ENCODE data around the gene TRIM66. TPM values are rescaled to one million over a fixed set of nuclear protein-coding genes. Genes with fewer than 3 reads are reported as not detected.

TRIM66 gene
- total RNA-seq, 2 experiments from 2014 or later: 4.4 to 19.0 TPM

- Histone ChIP-seq H4K20me1 (ENCODE audit: insufficient read depth, low read length) (peaks cover 12% of the 10 kb centered on the region), H3K4me2 (ENCODE audit: low read length) (peak overlapping the region; percentile 83), H3K4me1 (ENCODE audit: insufficient read depth, low read length, poor library complexity, severe bottlenecking) (peaks cover 53% of the 10 kb centered on the region), H2AFZ (ENCODE audit: low read length) (peak overlapping the region; percentile 49; the same call in 1 of the 2 replicates), H3K4me3 (ENCODE audit: low read depth, low read length, poor library complexity, severe bottlenecking) (peak overlapping the region; percentile 88), H3K79me2 (ENCODE audit: insufficient read depth, low read depth, low read length) (peaks cover 56% of the 10 kb centered on the region), H3K9me3 (ENCODE audit: low read length) (no peaks in the 10 kb centered on the region), H3K27ac (ENCODE audit: low read depth, low read length, poor library complexity, severe bottlenecking) (peak overlapping the region; percentile 93), H3K36me3 (ENCODE audit: insufficient read depth, low read length) (peaks cover 90% of the 10 kb centered on the region), H3K9me2 (ENCODE audit: insufficient read depth, low read length) (no peaks in the 10 kb centered on the region)
- peak; percentile 98 for DNase-seq (ENCODE audit: low spot score)
- ChIA-PET CTCF (ENCODE audit: unreplicated experiment) (no interaction called here), POLR2A (interaction anchor here (1.0 to 1.5 kb wide), 3 partner anchors 11 to 275 kb away, joined by 4 to 5 read pairs (median 4); partner anchors contain the start of gene AKIP1)
- TF ChIP-seq EZH2phosphoT487 (IDR thresholded peaks at IDR 0.05; ENCODE audit: borderline replicate concordance, low read depth, low read length): no peak
- peak; percentile 42 for TF ChIP-seq CTCF (conservative IDR thresholded peaks at IDR 0.05; ENCODE audit: low read length)
- intact Hi-C loops (cut with micrococcal nuclease; ENCODE audit: unreplicated experiment): loop anchor here (2.0 to 10.0 kb wide), 4 partner anchors 124 to 1174 kb away; partner anchors contain the start of genes AKIP1, PPFIBP2 and TMEM9B
- TSS peak; percentile 97 for BruUV-seq (replicated peaks)
Observed at GRCh38 chr11:8688414-8689362, 6.2 kb upstream of the TRIM66 start.

- Histone ChIP-seq H4K20me1 (ENCODE audit: insufficient read depth, low read length) (peaks cover 12% of the 10 kb centered on the region), H3K9me3 (ENCODE audit: low read length) (no peaks in the 10 kb centered on the region), H3K4me1 (ENCODE audit: insufficient read depth, low read length, poor library complexity, severe bottlenecking) (peaks cover 59% of the 10 kb centered on the region), H3K9me2 (ENCODE audit: insufficient read depth, low read length) (no peaks in the 10 kb centered on the region), H3K36me3 (ENCODE audit: insufficient read depth, low read length) (peaks cover 77% of the 10 kb centered on the region), H2AFZ (ENCODE audit: low read length) (no peak overlapping the region), H3K4me2 (ENCODE audit: low read length) (peak overlapping the region; percentile 83), H3K79me2 (ENCODE audit: insufficient read depth, low read depth, low read length) (peaks cover 71% of the 10 kb centered on the region), H3K27ac (ENCODE audit: low read depth, low read length, poor library complexity, severe bottlenecking) (peak overlapping the region; percentile 93), H3K4me3 (ENCODE audit: low read depth, low read length, poor library complexity, severe bottlenecking) (peak overlapping the region; percentile 88)
- BruUV-seq (replicated peaks): no TSS peak
- intact Hi-C loops (cut with micrococcal nuclease; ENCODE audit: unreplicated experiment): loop anchor here (5.0 to 10.0 kb wide), 2 partner anchors 226 to 1172 kb away; partner anchors contain the start of genes AKIP1 and PPFIBP2
- ChIA-PET POLR2A (no interaction called here), CTCF (ENCODE audit: unreplicated experiment) (no interaction called here)
- no peak for DNase-seq (ENCODE audit: low spot score)
- no peak for TF ChIP-seq EZH2phosphoT487 (IDR thresholded peaks at IDR 0.05; ENCODE audit: borderline replicate concordance, low read depth, low read length)
- TF ChIP-seq CTCF (conservative IDR thresholded peaks at IDR 0.05; ENCODE audit: low read length): no peak
Observed at GRCh38 chr11:8686325-8686724, 3.9 kb upstream of the TRIM66 start.
